Activated CD4-positive, alpha-beta T cell treated with anti-CD3 and anti-CD28 coated beads, Interleukin-2, amount 50 U/mL, for 48 hours (primary cell): ENCODE measurements around the gene SOX30.

Experiments
- DNase-seq, 2 experiments: peaks; one replicate each; pipeline ENCODE4 v3.0.0-alpha.2; 2020

The SOX30 gene

DNA sequence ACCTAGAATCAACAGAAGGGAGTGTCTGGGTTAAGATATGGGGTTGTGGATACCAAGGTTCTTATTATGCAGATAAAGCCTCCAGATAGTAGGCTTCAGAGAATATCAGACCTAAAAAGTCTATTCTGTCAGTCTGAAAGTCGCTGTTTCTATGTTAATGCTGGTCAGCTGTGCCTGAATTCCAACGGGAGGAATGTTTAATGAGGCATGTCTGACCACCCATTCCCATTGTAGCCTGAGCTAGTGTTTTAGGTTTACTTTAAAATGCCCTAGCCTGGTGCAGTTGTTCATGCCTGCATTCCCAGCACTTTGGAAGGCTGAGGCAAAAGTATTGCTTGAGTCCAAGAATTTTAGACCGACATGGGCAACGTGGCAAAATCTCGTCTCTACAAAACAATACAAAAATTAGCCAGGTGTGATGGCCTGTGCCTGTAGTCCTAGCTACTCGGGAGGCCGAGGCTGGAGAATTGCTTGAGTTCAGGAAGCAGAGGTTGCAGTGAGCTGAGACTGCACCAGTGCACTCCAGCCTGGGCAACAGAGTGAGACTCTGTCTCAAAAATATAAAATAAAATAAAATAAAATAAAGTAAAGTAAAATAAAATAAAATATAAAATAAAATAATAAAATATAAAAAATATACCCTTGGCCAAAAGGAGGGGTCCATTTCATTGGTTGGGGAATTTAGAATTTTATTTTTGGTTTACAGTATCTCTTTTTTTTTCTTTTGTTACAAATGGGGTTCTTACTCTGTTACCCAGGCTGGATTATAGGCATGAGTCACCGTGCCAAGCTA is 7.8 kb upstream of the SOX30 start:
- DNase-seq = no peak

- no peak for DNase-seq
Observed at GRCh38 chr5:157658893-157659292, 6.7 kb upstream of the SOX30 start.

DNA sequence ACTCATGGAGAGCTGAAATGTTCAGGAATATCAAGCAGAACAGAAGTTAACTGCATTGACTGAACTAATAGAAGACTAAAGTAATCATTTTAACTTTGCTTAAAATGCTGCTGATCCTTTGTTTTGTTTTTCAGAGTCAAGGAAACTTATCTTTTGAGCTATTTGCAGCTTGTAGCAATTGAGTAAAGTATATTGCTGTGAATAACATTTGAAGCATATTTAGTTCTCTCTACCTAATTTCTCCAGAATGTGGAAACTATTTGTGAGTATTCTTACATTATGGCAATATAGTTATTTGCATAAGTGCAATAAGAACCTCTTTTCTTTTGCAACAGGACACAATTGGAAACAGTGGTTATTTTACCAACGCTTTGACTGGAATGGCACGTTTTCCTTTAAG is 5.3 kb upstream of the SOX30 start:
- DNase-seq = no peak

GRCh38 chr5:157651623-157652376 is 438 bp downstream of the SOX30 start:
- peak; percentile 79 to 83 for DNase-seq

- DNase-seq = no peak
Observed at GRCh38 chr5:157650991-157651611, 1.1 kb downstream of the SOX30 start.

DNA sequence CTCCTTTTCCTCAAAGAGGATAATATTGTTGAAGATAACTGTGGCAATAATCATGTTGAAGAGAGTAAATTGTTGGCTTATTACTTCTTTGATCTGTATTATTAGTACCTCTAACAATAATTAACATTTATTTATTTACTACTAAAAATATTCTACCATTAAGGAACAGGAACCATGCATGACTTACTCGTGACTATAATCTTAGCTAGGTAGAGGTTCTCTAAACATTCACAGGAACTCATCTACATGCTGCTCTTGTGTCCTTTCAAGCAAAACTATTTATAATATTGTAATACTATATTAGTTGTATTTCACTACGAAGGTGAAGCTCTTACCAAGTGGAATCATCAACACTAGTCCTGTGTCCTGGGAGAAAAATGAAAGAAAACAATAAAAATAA is 3.1 kb downstream of the SOX30 start:
- DNase-seq = no peak

- DNase-seq = no peak
Observed at GRCh38 chr5:157648275-157648990, 3.8 kb downstream of the SOX30 start.

- DNase-seq = no peak
Observed at GRCh38 chr5:157640406-157641066, 11.7 kb downstream of the SOX30 start.

DNA sequence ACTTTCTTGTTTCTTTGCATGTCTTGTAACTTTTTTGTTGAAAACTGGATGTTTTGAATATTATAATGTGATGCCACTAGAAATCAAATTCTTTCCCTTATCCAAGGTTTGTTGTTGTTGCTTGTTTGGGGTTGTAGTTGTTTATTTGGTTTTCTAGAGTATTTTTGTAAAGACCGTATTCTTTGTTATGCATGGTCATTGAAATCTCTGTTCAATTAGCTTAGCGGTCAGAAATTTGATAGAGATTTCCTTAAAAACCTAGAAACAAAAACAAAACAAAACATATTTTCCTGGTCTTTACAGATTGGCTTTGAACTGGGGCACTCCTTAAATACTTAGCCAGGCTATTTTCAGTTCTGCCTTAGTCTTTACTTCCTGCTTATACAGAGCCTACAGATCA is 21.9 kb downstream of the SOX30 start:
- no peak for DNase-seq

- DNase-seq = no peak
Observed at GRCh38 chr5:157626831-157627230, 25.4 kb downstream of the SOX30 start.

DNA sequence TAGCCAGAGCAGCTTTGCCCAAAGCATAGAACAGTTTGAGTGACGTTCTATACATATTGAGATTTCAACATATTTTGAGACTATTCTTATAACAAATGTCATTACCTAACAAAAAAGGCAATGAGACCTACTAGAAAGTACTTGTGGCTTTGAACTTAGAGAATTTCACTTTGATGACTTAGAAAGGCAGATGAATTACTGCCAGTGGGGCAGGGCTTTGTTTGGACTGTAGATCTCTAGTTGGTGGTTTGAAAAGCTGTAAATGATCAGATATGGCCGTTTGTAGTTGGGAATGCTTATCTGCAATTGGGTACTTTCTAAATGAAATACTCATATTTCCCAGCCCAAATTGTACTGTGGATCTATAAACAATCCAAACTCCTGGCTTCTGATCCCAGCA is 28.1 kb downstream of the SOX30 start:
- DNase-seq = no peak

DNA sequence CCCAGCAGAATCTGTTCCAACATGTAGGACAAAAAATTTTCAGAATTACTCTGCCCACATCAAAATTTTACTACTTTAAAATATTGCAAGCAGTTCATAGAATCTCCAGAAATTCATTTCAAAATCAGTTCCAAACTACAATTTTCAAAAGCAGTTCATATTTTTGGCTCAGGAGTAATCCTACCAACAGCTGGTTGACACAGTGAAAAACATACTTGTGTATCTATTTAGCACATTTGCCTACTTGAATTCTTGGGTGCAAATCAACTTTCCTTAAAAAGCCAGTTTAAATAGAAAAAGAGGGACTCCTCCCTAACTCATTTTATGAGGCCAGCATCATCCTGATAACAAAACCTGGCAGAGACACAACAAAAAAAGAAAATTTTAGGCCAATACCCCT is 31.5 kb downstream of the SOX30 start:
- no peak for DNase-seq

GRCh38 chr5:157618191-157618765 is 34.0 kb downstream of the SOX30 start:
- no peak for DNase-seq

DNA sequence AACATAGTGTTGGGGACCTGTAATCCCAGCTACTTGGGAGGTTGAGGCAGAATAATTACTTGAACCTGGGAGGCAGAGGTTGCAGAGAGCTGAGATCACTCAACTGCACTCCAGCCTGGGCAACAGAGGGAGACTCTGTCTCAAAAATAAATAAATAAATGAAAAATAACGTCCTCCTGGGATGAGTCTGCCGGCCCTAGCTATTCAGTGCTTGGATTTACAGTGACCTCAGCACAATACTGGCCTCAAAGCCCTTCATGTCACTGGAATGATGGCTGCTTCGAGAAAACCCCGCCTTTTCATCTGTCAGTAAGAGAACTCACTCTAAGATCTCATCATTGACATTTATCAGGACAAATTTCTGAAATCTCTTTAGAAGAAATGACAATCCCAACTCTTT is 35.5 kb downstream of the SOX30 start:
- no peak for DNase-seq

DNA sequence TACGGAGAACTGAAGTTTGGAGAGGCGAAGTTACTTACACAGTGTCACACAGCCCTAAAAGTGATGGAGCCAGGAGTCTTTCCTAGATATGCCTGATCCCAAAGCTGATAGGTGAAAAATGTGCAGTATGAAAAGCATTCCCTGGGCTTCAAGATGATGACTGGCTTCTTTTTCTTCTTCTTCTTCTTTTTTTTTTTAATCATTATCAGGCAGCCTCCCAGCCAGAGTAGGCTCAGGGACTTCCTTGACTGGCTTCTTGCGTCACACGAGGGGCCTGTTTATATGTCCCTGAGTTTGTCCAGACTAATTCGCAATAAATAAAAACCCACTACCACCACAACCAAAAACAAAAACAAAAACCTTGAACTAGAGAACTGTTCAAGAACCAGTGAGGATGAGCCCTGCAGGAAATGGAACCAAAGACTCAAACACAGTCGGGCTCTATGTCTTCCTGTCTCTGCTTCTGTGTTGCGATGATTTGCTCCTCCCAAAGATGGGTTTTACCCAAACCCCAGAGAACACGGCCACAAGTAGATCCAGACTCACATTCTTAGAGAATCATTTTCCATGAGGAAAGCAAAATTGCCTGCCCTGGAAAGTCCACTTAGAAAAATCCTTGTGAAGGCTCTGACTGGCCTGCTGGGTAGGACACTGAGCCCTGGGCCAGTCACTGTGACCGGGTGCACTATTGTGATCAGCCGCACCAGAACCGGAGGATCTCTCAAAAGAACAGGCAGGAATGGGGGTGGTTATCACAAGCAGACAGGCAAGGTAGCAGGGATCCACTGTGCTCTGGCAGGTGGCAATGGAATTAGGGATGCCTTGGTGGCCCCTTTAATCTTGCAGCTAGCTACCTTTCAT is 38.6 kb downstream of the SOX30 start:
- DNase-seq = peak in 1 of 2 experiments; percentile 25

DNA sequence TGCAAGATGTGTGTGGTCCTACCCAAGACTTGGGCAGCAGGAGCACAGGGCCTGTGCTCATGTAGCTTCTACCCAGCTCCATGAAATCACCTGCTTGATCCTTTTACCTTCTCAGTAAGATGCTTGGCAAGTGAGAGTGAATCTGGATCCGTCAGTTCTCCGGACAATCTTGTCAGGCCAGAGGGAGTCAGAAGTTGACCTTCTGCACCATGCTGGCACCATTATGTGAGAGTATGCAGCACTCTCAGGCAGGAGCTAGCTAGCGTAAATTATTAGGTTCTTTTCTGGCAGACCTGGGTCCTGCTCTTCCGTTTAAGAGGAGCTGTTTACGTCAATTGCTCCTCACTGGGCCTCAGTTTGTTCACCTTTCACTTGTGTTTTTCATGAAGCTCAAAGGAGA is 39.7 kb downstream of the SOX30 start:
- no peak for DNase-seq

DNA sequence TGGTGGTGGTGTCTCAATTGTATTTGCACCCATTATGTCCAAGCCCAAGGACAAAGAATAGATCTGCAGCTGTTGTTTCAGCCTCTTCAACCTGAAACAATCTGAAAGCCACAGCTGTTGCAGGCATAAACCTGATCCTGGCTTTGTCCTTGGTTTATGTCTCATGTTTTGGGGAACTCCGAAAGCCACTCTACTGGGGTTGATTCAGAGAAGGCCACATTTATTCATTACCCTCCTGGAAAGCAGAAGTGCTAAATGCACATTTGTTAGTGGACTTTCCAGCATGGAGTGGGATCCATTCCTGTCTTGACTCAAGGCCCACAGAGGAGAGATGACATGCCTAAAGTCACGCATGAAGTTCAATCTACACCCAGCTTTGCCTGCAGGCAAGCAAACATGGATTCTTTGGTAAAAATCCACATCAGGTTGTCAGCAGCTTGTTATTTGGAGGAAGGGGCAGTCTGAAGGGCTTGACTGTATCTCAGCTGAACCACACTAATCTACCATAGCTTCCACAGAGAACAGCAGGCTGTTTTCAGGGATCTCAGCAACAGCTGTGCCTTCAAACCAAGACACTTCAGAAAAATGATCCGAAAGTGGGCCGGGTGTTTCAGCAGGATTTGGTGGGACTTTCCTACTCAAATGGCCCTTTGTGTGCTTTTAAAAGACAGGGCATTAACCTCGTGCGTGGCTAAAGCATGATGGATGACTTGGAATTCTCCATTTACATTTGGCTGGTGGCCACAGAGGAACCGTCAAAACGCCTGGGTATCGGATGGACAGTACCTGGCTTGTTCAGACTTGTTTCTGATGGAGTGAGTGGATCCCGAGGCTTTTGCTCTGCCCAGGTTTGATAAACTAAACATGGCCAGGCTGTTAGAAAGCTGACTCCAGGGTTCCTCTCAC is 40.4 kb downstream of the SOX30 start:
- peak in 1 of 2 experiments; percentile 24 for DNase-seq

GRCh38 chr5:157610990-157611389 is 41.2 kb downstream of the SOX30 start:
- no peak for DNase-seq

DNA sequence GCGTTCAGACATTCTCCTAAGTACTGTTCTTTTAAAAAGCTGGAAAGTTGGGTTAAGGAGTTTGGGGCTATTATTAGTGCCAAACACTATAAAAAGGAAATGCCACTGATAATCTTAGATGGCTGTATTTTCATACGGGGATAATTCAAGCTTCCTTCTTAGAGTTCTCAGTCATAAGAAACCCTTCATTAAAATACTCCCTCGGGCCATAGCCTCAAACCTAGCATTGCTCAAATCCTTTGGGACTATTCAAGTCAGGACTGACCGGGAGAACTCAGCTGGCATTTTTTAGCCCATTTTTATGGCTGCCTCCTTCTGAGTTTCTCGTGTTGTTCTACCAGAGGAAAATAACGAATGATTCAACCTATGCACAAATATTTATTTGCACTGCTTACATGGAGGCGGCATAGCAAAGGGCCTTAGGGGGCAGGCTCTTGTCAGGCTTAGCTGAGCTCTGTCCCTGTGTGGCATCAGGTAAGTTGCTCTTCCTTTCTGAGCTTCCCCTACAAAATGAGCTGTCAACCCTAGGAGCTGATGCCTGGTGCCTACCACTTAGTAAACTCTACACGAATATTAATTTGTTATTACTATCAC is 43.2 kb downstream of the SOX30 start:
- DNase-seq = no peak
